GM12872 (cell line): ENCODE data around the gene FKBP7.

Experiments used
- TF ChIP-seq, protein P1 (sequence below): IDR thresholded peaks from 3 replicates; pipeline ENCODE4 v1.5.1; 2011; ENCODE audit warnings: low read depth, mild to moderate bottlenecking, low read length, moderate library complexity; ENCODE audit not compliant: insufficient read depth

FKBP7 gene

DNA sequence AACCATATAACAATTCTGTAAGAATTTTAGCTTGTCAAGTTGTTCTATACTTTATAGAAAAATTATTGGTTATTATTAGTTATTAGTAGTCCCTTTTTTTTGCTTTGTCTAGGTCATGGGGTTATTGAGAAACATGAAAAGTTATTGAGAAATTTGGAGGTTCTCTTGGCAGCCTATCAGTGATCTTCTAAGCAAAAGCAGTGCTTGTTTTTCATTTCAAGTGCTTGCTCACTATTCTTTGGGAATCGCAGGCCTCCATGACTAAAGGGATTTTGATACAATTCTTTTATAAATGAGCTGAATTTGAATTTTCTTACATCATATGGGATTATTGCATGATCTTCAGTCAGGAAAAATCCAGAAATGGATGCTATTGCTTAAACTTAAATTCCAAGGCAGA is 27.7 kb upstream of the FKBP7 start:
- TF ChIP-seq, protein P1, sequence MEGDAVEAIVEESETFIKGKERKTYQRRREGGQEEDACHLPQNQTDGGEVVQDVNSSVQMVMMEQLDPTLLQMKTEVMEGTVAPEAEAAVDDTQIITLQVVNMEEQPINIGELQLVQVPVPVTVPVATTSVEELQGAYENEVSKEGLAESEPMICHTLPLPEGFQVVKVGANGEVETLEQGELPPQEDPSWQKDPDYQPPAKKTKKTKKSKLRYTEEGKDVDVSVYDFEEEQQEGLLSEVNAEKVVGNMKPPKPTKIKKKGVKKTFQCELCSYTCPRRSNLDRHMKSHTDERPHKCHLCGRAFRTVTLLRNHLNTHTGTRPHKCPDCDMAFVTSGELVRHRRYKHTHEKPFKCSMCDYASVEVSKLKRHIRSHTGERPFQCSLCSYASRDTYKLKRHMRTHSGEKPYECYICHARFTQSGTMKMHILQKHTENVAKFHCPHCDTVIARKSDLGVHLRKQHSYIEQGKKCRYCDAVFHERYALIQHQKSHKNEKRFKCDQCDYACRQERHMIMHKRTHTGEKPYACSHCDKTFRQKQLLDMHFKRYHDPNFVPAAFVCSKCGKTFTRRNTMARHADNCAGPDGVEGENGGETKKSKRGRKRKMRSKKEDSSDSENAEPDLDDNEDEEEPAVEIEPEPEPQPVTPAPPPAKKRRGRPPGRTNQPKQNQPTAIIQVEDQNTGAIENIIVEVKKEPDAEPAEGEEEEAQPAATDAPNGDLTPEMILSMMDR: no peak

DNA sequence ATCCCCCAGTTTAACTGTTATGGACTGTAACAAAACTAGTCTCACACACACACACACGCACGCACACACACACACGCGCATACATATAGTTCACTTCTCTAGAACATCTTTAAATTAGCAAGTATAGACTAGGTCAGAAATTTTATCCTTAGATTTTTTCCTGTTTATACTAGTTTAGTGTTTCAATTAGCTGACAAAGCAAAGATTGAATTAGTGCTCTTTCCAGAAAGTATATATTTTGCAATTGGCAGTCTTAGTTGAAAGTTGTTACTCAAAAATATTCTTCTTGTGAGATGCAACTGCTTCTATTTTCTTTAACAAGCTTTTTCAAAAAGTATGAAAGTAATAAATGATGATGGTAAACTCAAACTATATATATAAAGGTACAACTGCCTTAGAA is 24.4 kb upstream of the FKBP7 start:
- TF ChIP-seq, protein P1: no peak

DNA sequence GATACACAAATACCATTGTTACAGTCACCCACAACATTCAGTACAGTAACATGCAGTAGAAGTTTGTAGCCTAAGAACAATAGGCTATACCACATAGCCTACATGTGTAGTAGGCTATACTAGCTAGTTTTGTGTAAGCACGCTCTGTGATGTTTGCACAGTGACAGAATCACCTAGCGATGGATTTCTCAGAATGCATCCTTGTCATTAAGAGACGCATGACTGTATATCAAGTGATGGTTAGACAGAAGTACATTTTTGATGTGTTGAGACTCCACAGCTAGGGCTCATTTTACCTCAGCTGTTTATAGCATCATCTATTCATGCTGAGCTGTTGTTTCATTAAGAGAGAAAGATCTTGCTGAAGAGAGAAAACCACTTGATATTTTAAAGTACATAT is 21.2 kb upstream of the FKBP7 start:
- TF ChIP-seq, protein P1: no peak

DNA sequence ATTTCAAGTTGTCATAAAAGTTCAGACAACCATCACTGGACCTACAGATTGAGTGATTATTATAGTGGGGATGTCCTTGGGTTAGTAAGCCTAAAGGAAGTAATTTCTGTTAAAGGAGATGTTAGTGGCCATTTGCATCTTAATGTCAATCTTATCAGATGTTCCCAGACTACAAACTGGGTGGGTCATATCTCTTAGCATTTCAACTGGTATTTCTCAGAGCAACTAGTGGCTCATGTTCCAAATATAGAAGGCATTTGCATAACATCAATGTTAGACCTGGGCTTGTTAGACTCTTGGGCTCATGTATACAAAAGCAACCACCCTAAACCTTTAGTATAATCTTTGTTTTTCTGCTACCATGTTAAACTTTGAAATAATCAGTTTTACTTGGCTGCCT is 19.7 kb upstream of the FKBP7 start:
- TF ChIP-seq, protein P1: no peak

DNA sequence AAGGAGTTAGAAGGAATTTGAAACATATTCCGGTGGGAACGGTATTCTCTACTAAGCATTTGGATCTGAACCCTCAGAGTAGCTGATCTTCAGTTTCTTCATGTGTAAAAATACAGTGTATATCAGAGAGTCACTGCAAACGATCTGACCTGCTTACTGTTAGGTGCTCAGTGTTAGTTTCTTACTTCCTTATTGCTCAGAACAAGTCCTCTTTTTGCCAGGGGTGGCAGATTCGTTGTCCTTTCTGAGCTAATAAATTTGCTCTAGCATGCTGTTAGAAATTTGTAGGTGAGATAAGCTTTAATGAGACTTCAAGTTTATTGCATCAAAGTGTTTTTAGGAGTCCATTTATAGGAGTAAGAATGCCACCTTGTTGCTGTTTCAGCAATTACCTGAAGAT is 17.6 kb upstream of the FKBP7 start:
- TF ChIP-seq, protein P1: no peak

DNA sequence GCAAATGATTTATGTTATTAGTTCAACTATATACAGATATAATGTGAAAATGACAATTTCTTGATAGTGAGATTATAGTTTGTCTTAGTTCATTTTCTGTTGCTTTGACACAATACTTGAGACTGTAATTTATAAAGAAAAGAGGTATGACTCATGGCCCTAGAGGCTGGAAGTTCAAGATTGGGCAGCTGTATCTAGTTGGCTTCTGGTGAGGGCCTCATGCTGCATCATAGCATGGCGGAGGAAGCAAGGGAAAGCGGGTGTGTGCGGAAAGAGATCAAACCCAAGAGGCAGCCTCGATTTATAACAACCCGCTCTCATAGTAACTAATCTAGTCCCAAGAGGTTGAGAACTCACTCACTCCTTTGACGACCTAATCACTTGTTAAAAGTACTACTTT is 13.2 kb upstream of the FKBP7 start:
- TF ChIP-seq, protein P1: no peak

DNA sequence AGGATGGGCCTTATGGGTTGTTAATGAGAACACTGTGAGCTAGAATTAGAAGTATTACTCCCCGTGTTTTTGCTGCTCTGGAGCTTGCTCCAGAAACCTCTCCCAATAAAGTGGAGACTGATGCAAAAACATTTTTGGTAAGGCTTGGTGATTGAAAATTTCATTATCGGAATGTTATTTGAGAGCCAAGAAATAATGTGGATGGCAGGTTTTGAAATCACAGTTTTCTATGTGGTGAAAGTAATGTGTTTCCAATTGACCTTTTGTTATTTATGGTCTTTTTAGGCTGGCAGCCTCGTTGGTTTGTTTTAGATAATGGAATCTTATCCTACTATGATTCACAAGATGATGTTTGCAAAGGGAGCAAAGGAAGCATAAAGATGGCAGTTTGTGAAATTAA is 7.0 kb upstream of the FKBP7 start:
- TF ChIP-seq, protein P1: no peak

DNA sequence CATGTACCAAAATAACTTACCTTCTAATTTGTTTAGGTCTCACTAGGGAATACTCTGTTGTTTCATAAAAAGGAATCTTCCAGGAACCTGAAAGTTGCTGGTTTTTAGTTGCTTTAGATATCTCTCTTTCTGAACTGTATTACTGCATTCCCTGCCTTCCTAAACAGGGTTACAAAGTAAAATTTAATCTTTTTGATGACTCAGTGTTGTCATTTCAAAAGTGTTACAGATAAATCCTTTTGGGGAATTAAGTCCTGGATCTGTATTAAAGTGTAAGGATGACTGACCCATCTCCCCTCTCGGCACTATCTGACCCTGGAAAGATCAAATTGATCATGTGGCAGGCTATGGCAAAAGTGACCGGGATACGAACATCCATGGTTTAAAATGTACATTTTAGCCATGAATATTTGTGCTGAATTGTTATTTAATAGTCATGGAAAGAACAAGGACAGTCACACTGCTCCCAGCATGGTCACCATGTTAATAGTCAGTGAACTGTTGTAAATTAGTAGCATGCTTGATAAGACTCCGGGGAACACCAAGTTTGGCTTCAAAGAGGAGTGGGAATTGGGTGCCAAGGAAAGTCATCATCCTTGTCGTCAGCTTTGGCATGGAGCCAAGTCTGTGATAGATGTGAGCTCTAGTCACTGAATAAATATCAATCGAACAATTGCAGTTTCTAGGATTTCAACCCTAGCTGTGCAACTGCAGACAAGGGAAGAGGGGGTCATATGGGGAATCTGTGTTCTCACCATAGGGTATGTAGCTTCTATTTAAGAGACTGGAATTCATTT is 6.0 kb upstream of the FKBP7 start:
- TF ChIP-seq, protein P1: no peak
